BJ (cell line): Measurements from ENCODE around the gene ADCK2. TPM values are rescaled to one million over a fixed set of nuclear protein-coding genes. Genes with fewer than 3 reads are reported as not detected.
A peak's percentile ranks its signal among the peaks of the same experiment; 100 is the strongest.

Experiments
- CTCF ChIA-PET: fragments of 350-600 bp; formaldehyde crosslinking; extraction: SDS; loops from one replicate; lab custom pipeline; 2021; ENCODE audit warnings: antibody characterized with exemption, inconsistent platforms; lab: Yijun Ruan, JAX
- POLR2A ChIA-PET: fragments of 300-600 bp; sonication (Branson Sonifier 250); formaldehyde crosslinking; extraction: SDS; loops from one replicate; lab custom pipeline; 2021; ENCODE audit warnings: antibody characterized with exemption; lab: Charles Lee
- DNase-seq: peaks from one replicate; pipeline ENCODE4 v3.0.0-alpha.2; 2011; ENCODE audit warnings: low read depth
- H3K27me3 ChIP-seq: 2 replicates; pipeline ENCODE4 v1.6.0; 2011; ENCODE audit warnings: low read length; ENCODE audit not compliant: control insufficient read depth, insufficient read depth
- H3K36me3 ChIP-seq: 2 replicates; pipeline ENCODE4 v1.5.1; 2011; ENCODE audit warnings: low read length; ENCODE audit not compliant: control insufficient read depth, insufficient read depth
- H3K4me3 ChIP-seq: 2 replicates; pipeline ENCODE4 v1.5.1; 2011; ENCODE audit warnings: low read depth, mild to moderate bottlenecking, control low read depth, low read length
- CTCF ChIP-seq: IDR thresholded peaks from 2 replicates; pipeline ENCODE4 v1.5.1; 2011; ENCODE audit warnings: low read depth, mild to moderate bottlenecking, control low read depth, inconsistent platforms, low read length, moderate library complexity; ENCODE audit not compliant: insufficient read depth
- polyA plus RNA-seq: library from polyadenylated mRNA; depleted of rRNA; stranded (reverse); fragments of >200 nt; gene quantifications from 2 replicates; pipeline ENCODE4 v1.2.3, GENCODE V29; 2011

The ADCK2 gene
- polyA plus RNA-seq, 1 experiment: 15.4 TPM

GRCh38 chr7:140696024-140696679, 23.4 kb downstream of the ADCK2 start:
- CTCF ChIA-PET: no interaction called here
- Histone ChIP-seq H3K36me3 (peaks cover 4% of the 10 kb centered on the region), H3K4me3 (peak overlapping the region; percentile 95), H3K27me3 (no peaks in the 10 kb centered on the region)
- POLR2A ChIA-PET: interaction anchor here (0.6 to 0.7 kb wide), 3 partner anchors 21 to 922 kb away, joined by 3 read pairs; no protein-coding TSS in a partner anchor
- peak; percentile 38 for DNase-seq
- no peak for TF ChIP-seq CTCF

- DNase-seq: peak; percentile 35
- POLR2A ChIA-PET: interaction anchor here (0.7 kb wide), 1 partner anchor 300 kb away, joined by 3 read pairs; no protein-coding TSS in a partner anchor
- Histone ChIP-seq H3K4me3 (peak within 1 kb of the TSS; percentile 95), H3K36me3 (peaks cover 4% of the 10 kb centered on the region), H3K27me3 (no peaks in the 10 kb centered on the region)
- CTCF ChIA-PET: no interaction called here
- no peak for TF ChIP-seq CTCF
These were observed 24.1 kb downstream of the ADCK2 start, which contains the start of gene NDUFB2 for GRCh38 chr7:140696680-140697446. TSS of gene NDUFB2 (plus strand) at chr7:140696708. CDS start at chr7:140696745, 37 bp downstream.

GRCh38 chr7:140697447-140698143, 24.9 kb downstream of the ADCK2 start:
- ChIA-PET CTCF (no interaction called here), POLR2A (no interaction called here)
- H3K27me3 ChIP-seq: no peaks in the 10 kb centered on the region
- peak overlapping the region; percentile 95 for H3K4me3 ChIP-seq
- no peak for TF ChIP-seq CTCF
- no peak for DNase-seq
- H3K36me3 ChIP-seq: peaks cover 4% of the 10 kb centered on the region

- POLR2A ChIA-PET: no interaction called here
- TF ChIP-seq CTCF: no peak
- Histone ChIP-seq H3K27me3 (no peaks in the 10 kb centered on the region), H3K36me3 (peaks cover 4% of the 10 kb centered on the region), H3K4me3 (no peak overlapping the region)
- no peak for DNase-seq
- CTCF ChIA-PET: interaction anchor here (0.6 kb wide), 1 partner anchor 10 kb away, joined by 3 read pairs; no protein-coding TSS in a partner anchor
These were observed 25.7 kb downstream of the ADCK2 start for GRCh38 chr7:140698477-140698876.

GRCh38 chr7:140702774-140703173, 30.0 kb downstream of the ADCK2 start:
- TF ChIP-seq CTCF: no peak
- ChIA-PET CTCF (interaction anchor here (0.8 to 1.2 kb wide), 2 partner anchors 12 to 19 kb away, joined by 3 to 4 read pairs; no protein-coding TSS in a partner anchor), POLR2A (no interaction called here)
- H3K4me3 ChIP-seq: no peak overlapping the region
- DNase-seq: no peak
- peaks cover 9% of the 10 kb centered on the region for H3K36me3 ChIP-seq
- no peaks in the 10 kb centered on the region for H3K27me3 ChIP-seq
